PC-9 (cell line): ENCODE measurements around the gene FASTK.

Source experiments
- CTCF ChIP-seq: fragments of 200-600 bp; sonication (generic); conservative IDR thresholded peaks from 2 replicates; pipeline ENCODE4 v1.6.1; 2017; ENCODE audit warnings: mixed run types, antibody characterized with exemption, mild to moderate bottlenecking, moderate library complexity
- EZH2 ChIP-seq: fragments of 200-600 bp; sonication (generic); IDR thresholded peaks from 2 replicates; pipeline ENCODE4 v1.8.0; 2017; ENCODE audit warnings: antibody characterized with exemption, low read depth

- TF ChIP-seq CTCF (no peak), EZH2 (no peak)
These were observed 40.6 kb downstream of the FASTK start for GRCh38 chr7:151039850-151040548.
